HG03039 (cell line): ENCODE measurements around the gene P3R3URF.

Experiments
- ATAC-seq: cut with Tn5 transposase; IDR thresholded peaks from one replicate; pipeline ENCODE4 v1.9.1; 2021; ENCODE audit warnings: mild to moderate bottlenecking, moderate library complexity; ENCODE audit not compliant: unreplicated experiment

The P3R3URF gene

GRCh38 chr1:46174448-46175231, 1.6 kb downstream of the P3R3URF start, which contains the start of gene TSPAN1:
TSPAN1 (plus strand) TSS chr1:46175087; CDS start chr1:46181108, 6,021 bp downstream.
- no peak for ATAC-seq

GRCh38 chr1:46173361-46173856, 2.9 kb downstream of the P3R3URF start:
- no peak for ATAC-seq

DNA sequence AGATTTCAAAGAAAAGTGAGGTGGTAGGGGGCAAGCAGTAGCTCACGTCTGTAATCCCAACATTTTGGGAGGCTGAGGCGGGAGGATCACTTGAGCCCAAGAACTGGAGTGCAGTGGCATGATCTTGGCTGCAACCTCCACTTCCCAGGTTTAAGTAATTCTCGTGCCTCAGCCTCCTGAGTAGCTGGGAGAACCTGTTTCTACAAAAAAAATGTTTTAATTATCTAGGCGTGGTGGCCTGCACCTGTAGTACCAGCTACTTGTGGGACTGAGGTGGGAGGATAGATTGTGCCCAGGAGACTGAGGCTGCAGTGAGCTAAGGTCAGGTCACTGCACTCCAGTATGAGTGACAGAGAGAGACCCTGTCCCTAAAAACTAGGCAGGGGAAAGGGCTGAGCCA, 4.0 kb downstream of the P3R3URF start:
- ATAC-seq, result no peak

GRCh38 chr1:46171871-46172270, 4.4 kb downstream of the P3R3URF start:
- ATAC-seq, result no peak

GRCh38 chr1:46171351-46171750, 4.9 kb downstream of the P3R3URF start:
- no peak for ATAC-seq

DNA sequence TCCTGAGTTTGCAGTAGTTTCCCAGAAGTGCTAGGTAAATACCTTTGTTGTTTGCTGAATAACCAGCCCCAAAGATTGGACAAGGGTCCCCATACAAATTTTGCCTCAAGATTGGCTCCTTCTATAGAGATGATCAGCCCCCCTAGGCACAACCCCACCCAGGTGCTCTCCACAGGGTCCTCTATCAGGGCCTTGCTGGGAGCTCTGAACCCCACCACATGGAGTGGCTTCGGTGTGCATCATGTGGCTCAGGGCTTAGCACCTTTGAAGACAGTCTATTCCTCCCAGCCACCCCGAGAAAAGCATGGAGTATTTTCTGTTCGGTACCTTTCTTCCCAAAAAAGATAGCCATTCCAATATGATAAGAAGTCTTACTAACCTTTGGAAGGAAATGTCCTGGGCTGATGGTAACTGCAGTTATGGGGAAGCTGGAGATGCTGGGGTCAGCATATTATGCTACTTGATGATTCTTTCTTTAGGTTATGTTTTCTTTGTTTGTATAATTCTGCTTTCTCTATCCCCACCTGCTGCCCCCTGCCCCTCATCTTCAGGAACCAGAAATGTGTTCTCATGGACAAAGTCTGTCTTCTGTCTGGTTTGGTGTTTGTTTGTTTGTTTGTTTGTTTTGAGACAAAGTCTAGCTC, 6.4 kb downstream of the P3R3URF start:
- ATAC-seq, result no peak

DNA sequence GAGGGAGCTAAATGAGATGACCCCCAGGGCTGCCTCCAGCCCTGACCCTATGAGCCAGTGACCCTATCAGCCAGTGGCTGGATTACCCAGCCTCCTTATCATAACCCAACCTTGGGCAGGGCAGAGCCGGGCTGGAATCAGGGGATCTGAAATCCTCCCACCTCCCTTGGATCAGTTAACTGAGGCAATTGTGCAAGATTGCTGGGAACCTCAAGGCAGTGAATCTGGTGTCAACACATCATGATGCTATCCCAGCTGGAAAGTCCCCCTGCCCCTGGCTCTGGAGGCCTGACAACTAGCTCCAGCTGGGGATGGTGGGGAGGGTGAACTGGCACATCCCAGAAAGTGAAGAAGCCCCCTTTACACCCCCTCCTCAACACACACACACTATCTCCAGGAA, 7.8 kb downstream of the P3R3URF start:
- no peak for ATAC-seq

DNA sequence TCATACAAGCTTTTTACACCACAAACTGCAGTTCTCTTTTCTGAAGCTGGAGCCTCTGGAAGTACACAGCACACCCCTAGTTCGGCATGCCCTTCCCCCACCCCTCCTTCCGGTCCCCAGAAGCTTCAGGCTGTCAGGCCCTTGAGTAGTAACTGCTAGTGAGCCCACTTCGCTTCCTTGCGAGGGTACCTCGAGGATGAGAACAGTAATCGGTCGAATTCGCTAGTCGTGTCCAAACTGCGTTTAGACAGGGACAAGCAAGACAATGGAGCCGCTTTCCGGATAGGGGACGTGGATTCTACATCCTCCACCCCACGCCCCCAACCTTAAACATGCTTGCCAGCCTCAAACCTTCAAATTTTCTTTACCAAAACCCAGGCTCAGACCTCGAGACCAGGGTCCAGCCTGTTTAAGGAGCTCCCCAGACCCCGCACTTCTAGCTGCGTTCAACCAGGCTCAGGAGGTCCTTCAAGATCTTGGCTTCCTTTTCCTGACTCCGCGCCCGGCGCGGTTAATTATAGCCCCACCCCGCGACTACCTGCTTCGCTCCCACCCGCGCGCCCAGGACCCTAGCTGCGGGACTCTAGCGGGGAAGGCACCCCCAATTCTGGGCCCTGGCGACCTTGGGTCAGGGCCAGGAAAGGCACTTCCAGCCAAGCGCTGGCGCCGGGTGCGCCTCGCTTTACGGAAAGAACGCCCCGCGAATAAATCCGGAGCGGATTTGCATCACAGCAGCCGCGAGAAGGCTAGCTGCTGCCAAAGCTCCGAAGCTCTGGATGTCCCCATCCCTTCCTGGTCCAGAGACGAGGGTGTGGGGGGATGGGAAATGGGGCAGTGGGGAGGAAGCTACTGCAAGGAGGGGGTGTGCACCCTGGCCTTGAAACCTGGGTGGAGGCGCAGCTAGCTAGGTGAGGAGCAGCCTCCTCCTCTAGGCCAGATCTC, 9.5 kb downstream of the P3R3URF start:
- no peak for ATAC-seq

GRCh38 chr1:46160212-46160611, 16.1 kb downstream of the P3R3URF start:
- ATAC-seq, result no peak

- ATAC-seq, result no peak
Observed at GRCh38 chr1:46159516-46159915, 16.8 kb downstream of the P3R3URF start.

- ATAC-seq, result no peak
Observed at GRCh38 chr1:46158312-46159281, 17.7 kb downstream of the P3R3URF start.

DNA sequence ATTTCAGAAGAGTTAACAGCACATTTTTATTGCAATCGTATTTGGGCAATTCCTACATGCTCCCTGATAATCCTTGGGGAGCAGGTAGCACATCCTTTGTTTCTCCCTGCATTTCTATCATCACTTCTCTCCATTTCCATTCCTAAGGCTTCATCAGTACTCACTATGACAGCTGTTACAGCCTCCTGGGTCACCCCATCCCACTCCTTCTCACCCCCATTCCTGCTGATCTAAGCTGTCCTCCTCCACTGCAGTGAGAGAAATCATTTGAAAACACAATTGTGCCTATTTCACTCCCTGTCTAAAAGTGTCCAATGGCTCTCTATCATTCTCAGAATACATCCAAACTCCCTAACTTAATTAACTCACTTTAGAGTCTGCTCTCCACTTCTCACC, 18.4 kb downstream of the P3R3URF start:
- no peak for ATAC-seq

- ATAC-seq, result no peak
Observed at GRCh38 chr1:46153732-46154131, 22.6 kb downstream of the P3R3URF start.

GRCh38 chr1:46153228-46153627, 23.1 kb downstream of the P3R3URF start:
- no peak for ATAC-seq

- ATAC-seq, result no peak
Observed at GRCh38 chr1:46152016-46152415, 24.3 kb downstream of the P3R3URF start.

- ATAC-seq, result no peak
Observed at GRCh38 chr1:46150085-46150484, 26.2 kb downstream of the P3R3URF start.

- no peak for ATAC-seq
Observed at GRCh38 chr1:46148318-46148717, 28.0 kb downstream of the P3R3URF start.

DNA sequence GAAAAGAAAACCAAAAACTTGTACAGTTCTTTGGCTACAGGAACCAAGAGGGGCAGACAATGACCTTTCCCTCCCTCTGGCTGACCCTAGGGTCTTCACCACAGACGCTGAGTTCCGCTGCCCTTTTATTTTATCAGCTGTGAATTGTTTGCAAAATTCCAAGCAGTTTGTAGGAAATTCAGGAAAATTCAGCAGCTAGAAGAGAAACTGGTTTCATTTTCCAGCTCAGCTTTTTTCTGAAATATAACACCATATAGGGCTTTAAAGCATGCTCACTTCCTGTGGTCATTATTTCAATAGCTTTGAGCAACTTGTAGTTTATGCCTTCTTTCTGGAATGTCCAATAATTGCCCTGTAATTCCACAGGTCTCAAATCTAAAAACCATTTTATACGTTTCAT, 38.4 kb downstream of the P3R3URF start:
- ATAC-seq, result no peak

GRCh38 chr1:46136711-46137110, 39.6 kb downstream of the P3R3URF start:
- no peak for ATAC-seq
